DMS153 (cell line): ENCODE measurements around the gene LACTB.
A peak's percentile ranks its signal among the peaks of the same experiment; 100 is the strongest.

Source experiments
- DNase-seq: peaks from one replicate; lab custom pipeline; 2025; lab: John Stamatoyannopoulos, UW

The LACTB gene

GRCh38 chr15:63178034-63178433 lies 56.4 kb downstream of the LACTB start:
- no peak for DNase-seq

DNA sequence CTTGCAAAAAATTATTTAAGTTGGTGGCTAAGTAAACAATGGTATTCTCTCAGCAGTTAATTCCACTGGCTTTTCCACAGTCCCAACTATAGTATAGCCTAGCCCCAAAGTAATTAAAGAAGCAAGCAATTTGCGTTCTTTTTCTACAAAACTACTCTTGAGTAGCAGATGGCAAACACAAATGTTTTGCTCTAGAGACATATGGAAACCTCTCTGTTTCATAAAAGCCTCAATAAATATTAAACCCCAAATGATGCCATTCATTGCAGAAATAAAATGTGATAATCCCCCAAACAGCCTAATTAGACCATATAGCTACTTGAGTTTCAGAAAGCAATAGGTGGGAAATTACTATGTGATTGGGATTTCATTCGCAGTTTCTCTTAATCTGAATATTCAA lies 59.1 kb downstream of the LACTB start:
- DNase-seq = no peak

- DNase-seq = no peak
Measured at GRCh38 chr15:63181648-63182047, 60.0 kb downstream of the LACTB start.

DNA sequence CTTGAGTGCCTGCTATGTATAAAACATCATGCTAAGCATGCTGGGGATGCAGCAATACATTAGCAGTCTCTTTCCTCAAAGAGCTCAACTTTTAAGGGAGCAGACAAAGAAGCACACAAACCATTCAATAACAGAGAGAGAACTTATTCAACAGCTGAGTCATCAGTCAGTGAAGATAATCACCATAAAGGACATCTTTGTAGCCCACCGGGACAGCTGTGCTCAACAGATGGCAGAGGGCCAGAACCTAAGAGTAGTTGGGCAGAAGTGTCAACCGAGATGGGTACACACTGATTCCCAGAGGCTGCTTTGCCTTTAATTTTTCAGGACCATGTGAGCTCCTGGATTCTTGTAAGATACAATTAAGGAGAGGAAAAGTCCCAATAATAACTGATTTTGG lies 63.5 kb downstream of the LACTB start:
- DNase-seq = no peak

GRCh38 chr15:63186065-63186464 lies 64.4 kb downstream of the LACTB start:
- no peak for DNase-seq

GRCh38 chr15:63187589-63188226 lies 66.0 kb downstream of the LACTB start:
- DNase-seq = no peak

DNA sequence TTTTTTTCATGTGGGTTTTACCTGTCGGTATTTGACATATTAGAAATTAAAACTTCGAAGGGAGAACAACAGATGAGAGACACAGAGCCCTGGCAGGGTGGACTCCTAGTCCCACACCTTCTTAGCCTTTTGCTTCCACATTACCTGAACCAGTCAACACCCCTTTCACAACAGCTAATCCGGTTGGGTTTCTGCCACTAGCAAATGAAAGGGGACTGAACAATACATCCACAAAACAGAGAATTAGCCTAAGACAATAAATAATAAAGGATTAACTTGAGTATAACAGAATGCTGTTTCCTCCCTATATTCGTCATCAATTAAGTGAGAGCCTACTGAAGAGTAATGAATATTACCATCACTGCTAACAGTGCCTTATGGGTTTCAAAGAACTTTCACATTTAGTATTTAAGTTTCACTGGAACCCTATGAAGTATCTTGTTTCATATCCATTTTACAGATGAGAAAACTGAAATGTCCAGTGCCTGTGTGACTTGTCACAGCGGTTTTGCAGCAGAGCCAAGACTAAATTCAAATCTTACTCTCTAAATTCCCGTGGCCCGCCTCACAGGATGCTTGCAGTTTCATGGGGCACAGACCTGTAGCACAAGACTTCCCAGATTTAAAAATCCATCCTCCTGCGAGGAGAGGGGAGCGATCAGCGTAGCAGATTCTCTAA lies 66.7 kb downstream of the LACTB start:
- DNase-seq = no peak

GRCh38 chr15:63188926-63189871 lies 67.5 kb downstream of the LACTB start, which contains the start of gene RAB8B:
Gene RAB8B, plus strand, starts transcription at chr15:63189606. Its CDS starts 19 bp downstream, at chr15:63189625.
- DNase-seq = peak; percentile 70

- no peak for DNase-seq
Measured at GRCh38 chr15:63189941-63190768, 68.5 kb downstream of the LACTB start.

- no peak for DNase-seq
Measured at GRCh38 chr15:63190769-63191649, 69.3 kb downstream of the LACTB start.
